Thyroid gland (tissue), 4 donors: ENCODE data around the gene KCNK4. TPM values are rescaled to one million over a fixed set of nuclear protein-coding genes. Genes with fewer than 3 reads are reported as not detected.

Experiments used
- DNase-seq, 2 donors: peaks; one replicate each; pipeline ENCODE4 v3.0.0-alpha.2; 2019
- H3K27ac ChIP-seq, 3 donors: fragments of 200-600 bp; sonication (generic); 1 replicate in 2 of 3; 2 replicates in 1 of 3; pipeline ENCODE4 v1.5.1; 2016 to 2019; ENCODE audit warnings: mild to moderate bottlenecking in 1 of 3, moderate library complexity in 1 of 3
- H3K27me3 ChIP-seq: fragments of 200-600 bp; sonication (generic); one replicate; pipeline ENCODE4 v1.5.1; 2019
- H3K36me3 ChIP-seq, 2 donors: fragments of 200-600 bp; sonication (generic); one replicate each; pipeline ENCODE4 v1.5.1; 2016 to 2019
- H3K4me1 ChIP-seq, 2 donors: fragments of 200-600 bp; sonication (generic); one replicate each; pipeline ENCODE4 v1.5.1; 2017 to 2019
- H3K4me3 ChIP-seq, 3 donors: fragments of 200-600 bp; sonication (generic); replicated peaks in 1 of 3; 1 replicate in 2 of 3; 2 replicates in 1 of 3; pipeline ENCODE4 v1.5.1; 2016; ENCODE audit warnings: mild to moderate bottlenecking in 1 of 3
- H3K9me3 ChIP-seq: fragments of 200-600 bp; sonication (generic); one replicate; pipeline ENCODE4 v1.5.1; 2017
- CTCF ChIP-seq, 6 experiments: fragments of 200-600 bp in 3 of 6; fragments of 450-650 bp in 3 of 6; sonication (generic) in 3 of 6; IDR thresholded peaks; one replicate each; pipeline ENCODE4 v1.5.1; 2016 to 2019; ENCODE audit warnings: antibody characterized with exemption in 6 of 6, mild to moderate bottlenecking in 2 of 6, inconsistent platforms in 1 of 6, moderate library complexity in 1 of 6
- POLR2A ChIP-seq, 2 donors: fragments of 450-650 bp; IDR thresholded peaks; one replicate each; pipeline ENCODE4 v1.6.1; 2017; ENCODE audit warnings: antibody characterized with exemption in 2 of 2, mild to moderate bottlenecking in 2 of 2, moderate library complexity in 1 of 2
- WGBS, 2 donors: methylation state at CpG; one replicate each; pipeline ENCODE4 v1.1.5; 2017; 5-methylcytosine and 5-hydroxymethylcytosine counted together
- intact Hi-C: fragments of 100-400 bp; cut with DNase I; formaldehyde crosslinking; loops from one replicate; pipeline ENCODE4 v1.15.1; 2023
- total RNA-seq, 4 donors: library from RNA; depleted of rRNA; stranded (reverse); fragments of >200 nt; gene quantifications; one replicate each; pipeline ENCODE4 v1.2.3, GENCODE V29; 2016

The KCNK4 gene
- total RNA-seq, 4 donors from 2014 or later: not detected

DNA sequence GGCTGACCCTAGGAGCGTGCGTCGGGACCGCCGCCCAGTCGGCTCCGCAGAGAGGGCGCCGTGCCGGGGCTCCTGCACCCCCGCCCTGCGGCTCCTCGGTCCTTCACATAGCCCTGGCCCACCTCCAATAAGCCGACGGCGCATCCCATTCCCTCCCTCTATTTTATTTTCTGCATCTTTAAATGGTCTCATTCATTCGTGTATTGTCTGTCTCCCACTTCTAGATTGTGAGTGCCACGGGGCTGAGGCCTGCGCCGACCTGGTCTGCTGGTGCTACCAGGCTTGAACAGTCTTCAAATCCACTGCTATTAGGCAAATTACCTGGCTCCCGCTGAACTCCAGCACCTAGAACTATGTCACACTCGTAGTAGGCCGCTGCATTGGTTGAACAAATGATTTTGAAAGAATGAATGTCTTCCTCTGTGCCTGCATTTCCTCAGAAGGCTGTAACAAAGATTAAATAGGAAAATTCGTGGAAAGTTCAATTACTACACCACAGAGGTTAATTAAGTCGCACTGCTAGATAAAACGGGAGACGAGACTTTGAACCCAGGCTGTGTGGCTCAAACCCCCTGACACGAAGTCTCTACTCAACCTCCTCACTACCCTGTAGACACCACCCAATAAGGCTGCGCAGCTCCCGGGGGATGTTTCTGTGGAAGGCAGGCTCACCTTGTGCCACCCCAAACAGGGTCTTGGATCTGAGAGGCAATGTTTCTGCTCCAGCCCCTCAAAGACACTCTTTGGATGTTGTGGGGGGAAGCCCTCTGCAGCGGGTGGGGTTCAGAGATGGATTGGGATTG is 43.2 kb upstream of the KCNK4 start:
- TF ChIP-seq CTCF (IDR thresholded peaks at IDR 0.05) (no peak), POLR2A (IDR thresholded peaks at IDR 0.05) (no peak)
- H3K9me3 ChIP-seq: no peaks in the 10 kb centered on the region
- no peaks in the 10 kb centered on the region for H3K36me3 ChIP-seq
- H3K4me1 ChIP-seq: peaks cover 35 to 39% of the 10 kb centered on the region in 2 donors
- H3K27me3 ChIP-seq: no peaks in the 10 kb centered on the region
- intact Hi-C loops: no loop called here
- DNase-seq: no peak
- peak overlapping the region; percentile 11 to 75 (median 74) for H3K4me3 ChIP-seq
- WGBS, 2 donors: 37 to 40% methylated on average over 31 of the region's 31 CpGs
- H3K27ac ChIP-seq: peak overlapping the region in 2 of 3 donors; percentile 86 to 90

GRCh38 chr11:64248578-64248977 is 42.5 kb upstream of the KCNK4 start:
- H3K27me3 ChIP-seq: no peaks in the 10 kb centered on the region
- H3K27ac ChIP-seq: no peak overlapping the region
- no peak for DNase-seq
- no peak overlapping the region for H3K4me3 ChIP-seq
- H3K9me3 ChIP-seq: no peaks in the 10 kb centered on the region
- intact Hi-C loops: no loop called here
- TF ChIP-seq POLR2A (IDR thresholded peaks at IDR 0.05) (no peak), CTCF (IDR thresholded peaks at IDR 0.05) (no peak)
- WGBS, 2 donors: 76 to 90% methylated on average over 2 to 7 of the region's 7 CpGs
- H3K4me1 ChIP-seq: peaks cover 38% of the 10 kb centered on the region in 2 donors
- H3K36me3 ChIP-seq: no peaks in the 10 kb centered on the region

GRCh38 chr11:64249038-64249437 is 42.1 kb upstream of the KCNK4 start:
- WGBS, 2 donors: 92 to 93% methylated on average over 2 to 4 of the region's 4 CpGs
- Histone ChIP-seq H3K27ac (no peak overlapping the region), H3K9me3 (no peaks in the 10 kb centered on the region), H3K4me1 (peaks cover 38% of the 10 kb centered on the region in 2 donors), H3K27me3 (no peaks in the 10 kb centered on the region), H3K36me3 (no peaks in the 10 kb centered on the region), H3K4me3 (no peak overlapping the region)
- intact Hi-C loops: no loop called here
- no peak for DNase-seq
- TF ChIP-seq POLR2A (IDR thresholded peaks at IDR 0.05) (no peak), CTCF (IDR thresholded peaks at IDR 0.05) (no peak)

- peaks cover 37 to 38% of the 10 kb centered on the region in 2 donors for H3K4me1 ChIP-seq
Observed at GRCh38 chr11:64249563-64250414, 41.3 kb upstream of the KCNK4 start.

More at GRCh38 chr11:64249563-64250414, 41.3 kb upstream of the KCNK4 start:
- Histone ChIP-seq H3K27me3 (no peaks in the 10 kb centered on the region), H3K27ac (no peak overlapping the region), H3K9me3 (no peaks in the 10 kb centered on the region), H3K4me3 (no peak overlapping the region), H3K36me3 (no peaks in the 10 kb centered on the region)
- intact Hi-C loops: no loop called here
- TF ChIP-seq CTCF (IDR thresholded peaks at IDR 0.05) (no peak), POLR2A (IDR thresholded peaks at IDR 0.05) (no peak)
- no peak for DNase-seq
- WGBS, 2 donors: 87 to 91% methylated on average over 6 to 8 of the region's 8 CpGs
